Endothelial cell of umbilical vein (primary cell): ENCODE measurements around the gene SLC6A6. TPM values are rescaled to one million over a fixed set of nuclear protein-coding genes. Genes with fewer than 3 reads are reported as not detected.

Experiments used
- BruUV-seq: library from RNA; stranded (reverse); fragments of 400-500 nt; replicated peaks from 2 replicates; lab custom pipeline; 2021; lab: Mats Ljungman, UMichigan
- CTCF ChIA-PET: fragments of 300-600, 350-600 bp; sonication (Branson Sonifier 250); formaldehyde crosslinking; loops from one replicate; lab custom pipeline; 2021; ENCODE audit warnings: antibody characterized with exemption, inconsistent platforms; lab: Charles Lee
- POLR2A ChIA-PET: fragments of 300-600, 350-600 bp; sonication (Branson Sonifier 250); formaldehyde crosslinking; loops from one replicate; lab custom pipeline; 2021; ENCODE audit warnings: antibody characterized with exemption, inconsistent platforms; lab: Charles Lee
- DNase-seq: peaks from one replicate; pipeline ENCODE4 v3.0.0-alpha.2; 2011; ENCODE audit warnings: low read depth, low spot score
- FAIRE-seq: peaks from 2 replicates; lab custom pipeline; 2011; peaks lifted over from hg19 to GRCh38; lab: Jason Lieb, UNC
- H2AFZ ChIP-seq: 2 replicates; pipeline ENCODE4 v1.6.0; 2012; ENCODE audit warnings: low read depth, low read length, control low read depth, inconsistent platforms
- H3K27ac ChIP-seq: 2 replicates; pipeline ENCODE4 v1.5.1; 2011; ENCODE audit warnings: low read depth, mild to moderate bottlenecking, control low read depth, low read length, moderate library complexity; ENCODE audit not compliant: insufficient read depth
- H3K27me3 ChIP-seq, 2 experiments: 2 replicates each; pipeline versions ENCODE4 v1.6.0 to v1.6.1; 2011; ENCODE audit warnings: low read length in 2 of 2, mixed read lengths in 1 of 2; ENCODE audit not compliant: control insufficient read depth in 2 of 2, insufficient read depth in 2 of 2
- H3K36me3 ChIP-seq, 2 experiments: 2 replicates in 1 of 2; 3 replicates in 1 of 2; pipeline ENCODE4 v1.5.1; 2011; ENCODE audit warnings: low read length in 2 of 2, mild to moderate bottlenecking in 1 of 2, moderate library complexity in 1 of 2; ENCODE audit not compliant: control insufficient read depth in 2 of 2, insufficient read depth in 2 of 2; ENCODE audit errors: extremely low read depth in 1 of 2
- H3K4me1 ChIP-seq: 3 replicates; pipeline ENCODE4 v1.5.1; 2011; ENCODE audit warnings: mild to moderate bottlenecking, low read length; ENCODE audit not compliant: control insufficient read depth, insufficient read depth; ENCODE audit errors: extremely low read depth
- H3K4me2 ChIP-seq: 2 replicates; pipeline ENCODE4 v1.6.1; 2011; ENCODE audit warnings: low read length, control low read depth, mixed read lengths; ENCODE audit not compliant: insufficient read depth
- H3K4me3 ChIP-seq, 3 experiments: fragments of 200-600 bp in 1 of 3; sonication (generic), shearing (Covaris generic) in 1 of 3; replicated peaks in 1 of 3; 2 replicates each; pipeline ENCODE4 v1.5.1; 2011 to 2016; ENCODE audit warnings: control low read depth in 3 of 3, low read length in 3 of 3, mild to moderate bottlenecking in 2 of 3, inconsistent platforms in 1 of 3, low read depth in 1 of 3, moderate library complexity in 1 of 3; ENCODE audit not compliant: insufficient read depth in 1 of 3
- H3K79me2 ChIP-seq: 2 replicates; pipeline ENCODE4 v1.6.0; 2012; ENCODE audit warnings: low read length, inconsistent platforms; ENCODE audit not compliant: control insufficient read depth, insufficient read depth
- H3K9ac ChIP-seq: replicated peaks from 2 replicates; pipeline ENCODE3; 2011; ENCODE audit warnings: low read length, control low read depth; ENCODE audit not compliant: insufficient read depth; ENCODE audit errors: extremely low read depth
- H3K9me1 ChIP-seq: replicated peaks from 3 replicates; pipeline ENCODE4 v1.6.0; 2011; ENCODE audit warnings: mild to moderate bottlenecking, low read length; ENCODE audit not compliant: control insufficient read depth, insufficient read depth; ENCODE audit errors: extremely low read depth
- H3K9me3 ChIP-seq: replicated peaks from 2 replicates; pipeline ENCODE4 v1.5.1; 2012; ENCODE audit warnings: low read length, inconsistent platforms; ENCODE audit not compliant: control insufficient read depth, insufficient read depth
- H4K20me1 ChIP-seq: replicated peaks from 2 replicates; pipeline ENCODE3; 2011; ENCODE audit warnings: mild to moderate bottlenecking, low read length; ENCODE audit not compliant: control insufficient read depth, insufficient read depth; ENCODE audit errors: extremely low read depth
- CTCF ChIP-seq, 2 donors: IDR thresholded peaks; 1 replicate in 1 of 2; 2 replicates in 1 of 2; pipeline ENCODE4 v1.5.1; 2011; ENCODE audit warnings: low read length in 2 of 2, mild to moderate bottlenecking in 2 of 2, moderate library complexity in 2 of 2, control low read depth in 1 of 2, inconsistent platforms in 1 of 2, low read depth in 1 of 2; ENCODE audit not compliant: insufficient read depth in 1 of 2; ENCODE audit errors: extremely low read depth in 1 of 2
- EZH2 ChIP-seq: IDR thresholded peaks from 2 replicates; pipeline ENCODE4 v1.6.1; 2012; ENCODE audit warnings: borderline replicate concordance, low read depth, mild to moderate bottlenecking, moderate library complexity, low read length, inconsistent platforms; ENCODE audit not compliant: severe bottlenecking
- FOS ChIP-seq: IDR thresholded peaks from 2 replicates; pipeline ENCODE4 v1.6.1; 2011; ENCODE audit warnings: mild to moderate bottlenecking, low read length, moderate library complexity, borderline replicate concordance; ENCODE audit not compliant: insufficient read depth
- GATA2 ChIP-seq: IDR thresholded peaks from 2 replicates; pipeline ENCODE4 v1.7.0; 2011; ENCODE audit warnings: low read depth, mild to moderate bottlenecking, moderate library complexity, mixed read lengths, low read length; ENCODE audit not compliant: insufficient read length, insufficient read depth
- JUN ChIP-seq: IDR thresholded peaks from 2 replicates; pipeline ENCODE4 v1.6.1; 2011; ENCODE audit warnings: borderline replicate concordance, low read depth; ENCODE audit not compliant: insufficient read length, insufficient read depth
- MAX ChIP-seq: IDR thresholded peaks from 2 replicates; pipeline ENCODE4 v1.6.1; 2011; ENCODE audit not compliant: insufficient read depth, insufficient read length
- MYC ChIP-seq: IDR thresholded peaks from one replicate; pipeline ENCODE4 v1.6.1; 2011; ENCODE audit warnings: mild to moderate bottlenecking, low read depth, low read length
- POLR2A ChIP-seq: IDR thresholded peaks from 2 replicates; pipeline ENCODE4 v1.6.1; 2012; ENCODE audit warnings: low read depth, mild to moderate bottlenecking, control low read depth, low read length
- POLR2AphosphoS5 ChIP-seq: IDR thresholded peaks from 2 replicates; pipeline ENCODE4 v1.6.1; 2012; ENCODE audit warnings: low read depth, mild to moderate bottlenecking, control low read depth, low read length, moderate library complexity; ENCODE audit not compliant: insufficient read depth
- dilution Hi-C: fragments of 300-500 bp; cut with MboI; formaldehyde crosslinking; loops from one replicate; pipeline ENCODE4 v1.15.0; 2019; ENCODE audit warnings: low sequenced_read_pairs; ENCODE audit not compliant: extremely low pct_ligation_motif_present
- intact Hi-C: fragments of 100-400 bp; cut with micrococcal nuclease; formaldehyde crosslinking; loops from one replicate; pipeline ENCODE4 v1.10.0; 2022
- polyA plus RNA-seq, 4 experiments: library from polyadenylated mRNA; depleted of rRNA in 3 of 4; stranded (reverse) in 3 of 4; unstranded in 1 of 4; fragments of >200 nt; gene quantifications; 2 replicates each; pipeline versions ENCODE4 v1.2.1 to v1.2.3, GENCODE V29; 2011 to 2012; ENCODE audit warnings: missing spikeins in 1 of 4
- total RNA-seq: library from RNA; stranded (reverse); gene quantifications from 2 replicates; pipeline ENCODE4 v1.2.3, GENCODE V29; 2021

Gene SLC6A6
- total and polyA plus RNA-seq, 2 donors (not counting 3 experiments of a cell fraction or from before 2014, with no cell fraction given), result 25.7 to 38.0 TPM

GRCh38 chr3:14457481-14457880 is 55.1 kb downstream of the SLC6A6 start:
- no peak overlapping the region for H3K4me3 ChIP-seq
- H2AFZ ChIP-seq, result no peak overlapping the region
- H3K79me2 ChIP-seq, result no peaks in the 10 kb centered on the region
- no peaks in the 10 kb centered on the region for H3K9me1 ChIP-seq
- TF ChIP-seq EZH2, result no peak
- TF ChIP-seq POLR2AphosphoS5, result no peak
- TF ChIP-seq JUN, result no peak
- TF ChIP-seq MYC, result no peak
- no peak for TF ChIP-seq POLR2A
- no peak for TF ChIP-seq CTCF (IDR thresholded peaks at IDR 0.05; ENCODE audit: extremely low read depth in 1 of 2, insufficient read depth in 1 of 2, low read depth in 1 of 2, low read length in 2 of 2)
- TF ChIP-seq GATA2, result no peak
- TF ChIP-seq MAX, result no peak
- TF ChIP-seq FOS, result no peak
- no peaks in the 10 kb centered on the region for H3K27me3 ChIP-seq
- no peak overlapping the region for H3K4me2 ChIP-seq
- no peak for FAIRE-seq
- intact Hi-C loops, result no loop called here
- H4K20me1 ChIP-seq, result no peaks in the 10 kb centered on the region
- no TSS peak for BruUV-seq
- no peaks in the 10 kb centered on the region for H3K36me3 ChIP-seq
- POLR2A ChIA-PET, result no interaction called here
- H3K27ac ChIP-seq, result no peak overlapping the region
- CTCF ChIA-PET, result interaction anchor here (0.8 to 2.3 kb wide), 5 partner anchors 10 to 254 kb away, joined by 3 to 11 read pairs (median 5); no protein-coding TSS in a partner anchor
- dilution Hi-C loops, result no loop called here
- H3K4me1 ChIP-seq, result peaks cover 51% of the 10 kb centered on the region
- H3K9ac ChIP-seq, result no peak overlapping the region
- H3K9me3 ChIP-seq, result no peaks in the 10 kb centered on the region
- no peak for DNase-seq
